GM19025 (cell line): ENCODE measurements around the gene LRBA.
"Not testable (repeated sequence)": the region's sequence is repeated elsewhere in the genome, so short reads cannot be mapped to it uniquely, and the experiment has no call there.

Experiments used
- ATAC-seq: cut with Tn5 transposase; IDR thresholded peaks from one replicate; pipeline ENCODE4 v1.9.1; 2021; ENCODE audit warnings: mild to moderate bottlenecking, low read depth, moderate library complexity; ENCODE audit not compliant: unreplicated experiment

LRBA gene

GRCh38 chr4:150694438-150694837 lies 320.6 kb downstream of the LRBA start:
- no peak for ATAC-seq

GRCh38 chr4:150683775-150684350 lies 331.2 kb downstream of the LRBA start:
- ATAC-seq = no peak

- no peak for ATAC-seq
These were observed 333.0 kb downstream of the LRBA start for GRCh38 chr4:150682126-150682525.

GRCh38 chr4:150681063-150681462 lies 334.0 kb downstream of the LRBA start:
- ATAC-seq = no peak

- no peak for ATAC-seq
These were observed 334.4 kb downstream of the LRBA start for GRCh38 chr4:150680651-150681050.

GRCh38 chr4:150679765-150680343 lies 335.2 kb downstream of the LRBA start:
- no peak for ATAC-seq

- no peak for ATAC-seq
These were observed 335.9 kb downstream of the LRBA start for GRCh38 chr4:150679018-150679764.

GRCh38 chr4:150673793-150674192 lies 341.3 kb downstream of the LRBA start:
- ATAC-seq = no peak

- no peak for ATAC-seq
These were observed 346.3 kb downstream of the LRBA start for GRCh38 chr4:150668824-150669223.

- no peak for ATAC-seq
These were observed 350.1 kb downstream of the LRBA start for GRCh38 chr4:150664935-150665334.

GRCh38 chr4:150662686-150663085 lies 352.4 kb downstream of the LRBA start:
- no peak for ATAC-seq

GRCh38 chr4:150661551-150661950 lies 353.5 kb downstream of the LRBA start:
- ATAC-seq = not testable (repeated sequence)

- ATAC-seq = not testable (repeated sequence)
These were observed 356.8 kb downstream of the LRBA start for GRCh38 chr4:150658258-150658657.

- no peak for ATAC-seq
These were observed 358.2 kb downstream of the LRBA start for GRCh38 chr4:150656891-150657290.

GRCh38 chr4:150650751-150651150 lies 364.3 kb downstream of the LRBA start:
- ATAC-seq = no peak

GRCh38 chr4:150648123-150648522 lies 367.0 kb downstream of the LRBA start:
- no peak for ATAC-seq

GRCh38 chr4:150647008-150647407 lies 368.1 kb downstream of the LRBA start:
- ATAC-seq = no peak

- ATAC-seq = no peak
These were observed 373.5 kb downstream of the LRBA start for GRCh38 chr4:150641612-150642011.

- ATAC-seq = no peak
These were observed 382.4 kb downstream of the LRBA start for GRCh38 chr4:150632639-150633038.

GRCh38 chr4:150628073-150628472 lies 387.0 kb downstream of the LRBA start:
- ATAC-seq = no peak

GRCh38 chr4:150625033-150625432 lies 390.1 kb downstream of the LRBA start:
- ATAC-seq = no peak

- ATAC-seq = no peak
These were observed 391.0 kb downstream of the LRBA start for GRCh38 chr4:150624055-150624454.
